HG02798 (cell line): ENCODE data around the gene ANKHD1.

ENCODE experiments used
- ATAC-seq: cut with Tn5 transposase; IDR thresholded peaks from one replicate; pipeline ENCODE4 v1.9.1; 2021; ENCODE audit warnings: mild to moderate bottlenecking; ENCODE audit not compliant: unreplicated experiment, poor library complexity

The ANKHD1 gene

DNA sequence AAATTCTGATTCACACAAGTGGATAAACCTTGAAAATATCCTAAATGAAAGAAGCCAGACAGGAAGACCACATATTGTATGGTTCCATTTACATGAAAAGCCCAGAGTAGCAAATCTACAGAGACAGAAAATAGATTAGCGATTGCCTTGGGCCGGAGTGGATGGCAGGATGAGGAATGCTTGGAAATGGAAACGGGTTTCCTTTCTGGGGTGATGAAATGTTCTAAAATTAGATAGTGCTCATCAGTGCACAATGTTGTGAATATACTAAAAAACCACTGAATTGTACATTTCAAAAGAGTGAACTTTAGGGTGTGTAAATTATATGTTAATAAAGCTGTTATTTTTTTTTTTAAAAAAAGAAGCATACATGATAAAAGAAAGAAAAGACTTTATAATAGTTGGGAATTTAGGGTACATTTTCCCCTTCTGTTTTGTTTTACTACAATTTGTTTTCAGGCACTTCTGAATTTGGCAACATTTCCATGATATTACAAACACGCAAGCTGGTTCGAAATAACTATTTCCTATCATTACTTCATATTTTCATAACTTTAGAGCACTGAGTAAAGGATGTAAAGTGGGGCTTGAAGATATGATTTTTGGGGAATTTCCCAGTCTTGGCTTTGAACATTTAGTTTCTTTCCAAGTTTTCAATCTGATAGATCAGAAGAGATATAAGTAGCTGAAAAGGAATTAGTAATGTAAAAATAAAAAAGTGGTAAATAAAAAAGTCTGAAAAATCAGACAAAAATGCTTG, 186.9 kb downstream of the ANKHD1 start:
- ATAC-seq: no peak
